B cell (primary cell): ENCODE measurements around the gene SLC41A3.

Source experiments
- CTCF ChIP-seq: fragments of 200-600 bp; IDR thresholded peaks from one replicate; pipeline ENCODE4 v1.8.0; 2022; ENCODE audit warnings: antibody characterized with exemption, mild to moderate bottlenecking
- EZH2 ChIP-seq: IDR thresholded peaks from 2 replicates; pipeline ENCODE4 v1.6.1; 2012; ENCODE audit warnings: borderline replicate concordance, low read depth, mild to moderate bottlenecking, moderate library complexity, low read length; ENCODE audit not compliant: insufficient read depth, poor library complexity, severe bottlenecking

- TF ChIP-seq CTCF (no peak), EZH2 (no peak)
Measured at GRCh38 chr3:126118591-126118990, 34.7 kb upstream of the SLC41A3 start.
